HepG2 (cell line): ENCODE results near the gene PATL2. TPM values are rescaled to one million over a fixed set of nuclear protein-coding genes. Genes with fewer than 3 reads are reported as not detected.
A peak's percentile ranks its signal among the peaks of the same experiment; 100 is the strongest.

Experiments used
- ATF7 ChIP-seq, 2 experiments: fragments of 450-650 bp in 1 of 2; sonication (generic) in 1 of 2; formaldehyde crosslinking in 1 of 2; IDR thresholded peaks; 2 replicates each; pipeline versions ENCODE4 v1.4.0 to v1.6.1; 2016 to 2020; ENCODE audit warnings: antibody characterized with exemption in 1 of 2, mild to moderate bottlenecking in 1 of 2, missing genetic modification reagents in 1 of 2
- ELF1 ChIP-seq: sonication (generic); formaldehyde crosslinking; IDR thresholded peaks from 2 replicates; pipeline ENCODE4 v1.4.0; 2020; ENCODE audit warnings: missing genetic modification reagents
- FLYWCH1 ChIP-seq: sonication (generic); formaldehyde crosslinking; IDR thresholded peaks from 2 replicates; pipeline ENCODE4 v1.8.1; 2023; ENCODE audit warnings: mild to moderate bottlenecking, missing genetic modification reagents
- HNF4G ChIP-seq, 2 experiments: sonication (generic) in 1 of 2; formaldehyde crosslinking in 1 of 2; IDR thresholded peaks; 2 replicates each; pipeline versions ENCODE4 v1.4.0 to v1.6.1; 2011 to 2020; ENCODE audit warnings: borderline replicate concordance in 2 of 2, low read depth in 2 of 2, mild to moderate bottlenecking in 2 of 2, low read length in 1 of 2, missing genetic modification reagents in 1 of 2, moderate library complexity in 1 of 2
- HNRNPK ChIP-seq: fragments of 200-400 bp; formaldehyde crosslinking; IDR thresholded peaks from 2 replicates; pipeline ENCODE4 v1.6.1; 2018; ENCODE audit warnings: low read length, low read depth, moderate library complexity, mild to moderate bottlenecking; ENCODE audit not compliant: poor library complexity, severe bottlenecking
- KDM5B ChIP-seq: sonication (generic); formaldehyde crosslinking; IDR thresholded peaks from 2 replicates; pipeline ENCODE4 v1.4.0; 2020; ENCODE audit warnings: missing genetic modification reagents, mild to moderate bottlenecking, borderline replicate concordance
- MATR3 ChIP-seq: sonication (generic); formaldehyde crosslinking; IDR thresholded peaks from 2 replicates; pipeline ENCODE4 v1.4.0; 2020; ENCODE audit warnings: missing genetic modification reagents
- MEIS2 ChIP-seq: sonication (generic); formaldehyde crosslinking; IDR thresholded peaks from 2 replicates; pipeline ENCODE4 v1.9.0; 2021; ENCODE audit warnings: mild to moderate bottlenecking, missing genetic modification reagents
- NR2F2 ChIP-seq: IDR thresholded peaks from 2 replicates; pipeline ENCODE4 v1.6.1; 2012; ENCODE audit warnings: low read depth, inconsistent platforms, borderline replicate concordance
- RARA ChIP-seq: IDR thresholded peaks from 2 replicates; pipeline ENCODE4 v1.6.1; 2016; ENCODE audit warnings: missing genetic modification reagents, missing compliant biosample characterization
- RBM22 ChIP-seq: fragments of 200-400 bp; formaldehyde crosslinking; optimal IDR thresholded peaks from 2 replicates; pipeline ENCODE3; 2017; ENCODE audit warnings: mild to moderate bottlenecking, low read length, moderate library complexity
- ZNF101 ChIP-seq: sonication (generic); formaldehyde crosslinking; IDR thresholded peaks from 2 replicates; pipeline ENCODE4 v1.4.0; 2020; ENCODE audit warnings: mild to moderate bottlenecking, low read depth, missing genetic modification reagents, borderline replicate concordance
- ZNF256 ChIP-seq: sonication (generic); formaldehyde crosslinking; conservative IDR thresholded peaks from 2 replicates; pipeline ENCODE4 v1.4.0; 2020; ENCODE audit warnings: missing genetic modification reagents
- ZNF546 ChIP-seq: sonication (generic); formaldehyde crosslinking; conservative IDR thresholded peaks from 2 replicates; pipeline ENCODE4 v1.8.1; 2023; ENCODE audit warnings: mild to moderate bottlenecking, missing genetic modification reagents
- ZNF552 ChIP-seq: sonication (generic); formaldehyde crosslinking; IDR thresholded peaks from 2 replicates; pipeline ENCODE4 v1.9.0; 2022; ENCODE audit warnings: missing genetic modification reagents, mild to moderate bottlenecking, borderline replicate concordance
- ZNF589 ChIP-seq: sonication (generic); formaldehyde crosslinking; conservative IDR thresholded peaks from 2 replicates; pipeline ENCODE4 v1.8.0; 2022; ENCODE audit warnings: mild to moderate bottlenecking, moderate library complexity, missing genetic modification reagents
- ZNF652 ChIP-seq: IDR thresholded peaks from 2 replicates; pipeline ENCODE4 v1.6.1; 2016; ENCODE audit warnings: low read depth, borderline replicate concordance
- ZNF878 ChIP-seq: sonication (generic); formaldehyde crosslinking; IDR thresholded peaks from 2 replicates; pipeline ENCODE4 v1.8.1; 2023; ENCODE audit warnings: mild to moderate bottlenecking, missing genetic modification reagents, moderate library complexity
- ZSCAN20 ChIP-seq: sonication (generic); formaldehyde crosslinking; IDR thresholded peaks from 2 replicates; pipeline ENCODE4 v1.4.0; 2020; ENCODE audit warnings: missing genetic modification reagents, mild to moderate bottlenecking, borderline replicate concordance
- polyA plus RNA-seq, 8 experiments: library from polyadenylated mRNA; depleted of rRNA in 3 of 8; stranded (reverse) in 7 of 8; unstranded in 1 of 8; fragments of >200 nt; fragmentation: Illumina TruSeq in 4 of 8; extraction: Trizol in 4 of 8; gene quantifications; 2 replicates each; pipeline versions ENCODE4 v1.2.1 to v1.2.3, GENCODE V29; 2011 to 2016; ENCODE audit warnings: low read depth in 4 of 8, missing spikeins in 1 of 8, mixed read lengths in 1 of 8; ENCODE audit not compliant: insufficient read depth in 1 of 8
- total RNA-seq, 5 experiments: library from RNA; depleted of rRNA; stranded (reverse); fragments of >200 nt; fragmentation: Illumina TruSeq; extraction: Trizol; gene quantifications; 2 replicates each; pipeline ENCODE4 v1.2.3, GENCODE V29; 2016; ENCODE audit warnings: low read depth in 1 of 5
- TF ChIP-seq, protein P1 (sequence below): conservative IDR thresholded peaks from 2 replicates; pipeline ENCODE4 v1.6.1; 2018; ENCODE audit warnings: missing genetic modification reagents
- TF ChIP-seq, protein P2 (sequence below): sonication (generic); formaldehyde crosslinking; IDR thresholded peaks from 2 replicates; pipeline ENCODE4 v1.4.0; 2020; ENCODE audit warnings: missing genetic modification reagents

Gene PATL2
- total and polyA plus RNA-seq, 2 of the 13 experiments (the other 11 are each of a cell fraction or from before 2014, with no cell fraction given), result 0.15 to 0.53 TPM

DNA sequence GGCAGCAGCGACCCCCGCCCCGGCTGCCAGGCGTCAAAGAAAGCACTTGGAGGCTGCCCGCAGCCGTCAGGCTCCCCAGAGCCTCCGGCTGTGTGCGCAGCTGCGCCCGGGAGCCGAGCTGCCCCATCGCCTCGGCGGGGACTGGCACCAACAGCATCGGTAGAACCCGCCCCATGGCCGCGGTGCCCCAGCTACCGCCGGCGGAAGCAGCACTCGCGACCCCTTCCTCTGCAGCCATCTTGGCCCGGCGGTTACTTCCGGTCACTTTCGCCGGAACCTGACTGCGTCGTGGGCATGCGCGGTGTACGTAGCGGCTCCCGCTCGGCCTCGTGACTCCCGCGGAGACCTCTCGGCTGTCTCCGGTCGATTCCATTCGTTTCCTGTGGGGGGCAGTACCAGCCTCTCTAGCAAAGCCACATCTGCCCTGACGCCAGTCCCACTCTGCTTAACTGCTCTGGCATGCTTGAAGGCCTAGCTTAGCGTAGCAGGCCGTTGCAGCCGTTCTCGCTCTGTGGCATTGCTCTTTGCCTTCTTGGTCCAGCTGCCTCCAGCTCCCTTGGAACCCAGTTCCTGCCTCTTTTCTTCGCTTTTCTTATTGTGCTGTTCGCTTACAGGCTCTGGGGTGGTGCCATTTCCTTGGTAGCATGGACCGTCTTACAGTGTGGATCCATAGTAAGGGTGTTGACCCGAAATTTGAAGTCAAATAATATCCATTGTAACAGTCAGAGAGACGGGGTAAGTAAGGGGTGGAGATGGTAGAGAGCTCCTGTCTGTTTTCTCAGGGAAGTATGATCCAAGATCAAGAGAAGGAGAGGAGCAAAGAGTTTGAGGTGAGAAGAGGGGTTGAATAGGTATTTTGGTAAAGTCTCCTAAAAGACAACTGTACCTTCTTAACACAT lies 47.5 kb downstream of the PATL2 start, which contains the start of gene SPG11 (continued):
- 0 out of 2 replicates have a peak, but pooled peaks have one; percentile 82 for TF ChIP-seq ZSCAN20 (CRISPR knock-in tag)
- TF ChIP-seq ZNF256 (CRISPR knock-in tag), result peak; percentile 89
- peak; percentile 90 for TF ChIP-seq ELF1 (CRISPR knock-in tag)
- TF ChIP-seq KDM5B, result peak; percentile 81
- TF ChIP-seq, protein P1, sequence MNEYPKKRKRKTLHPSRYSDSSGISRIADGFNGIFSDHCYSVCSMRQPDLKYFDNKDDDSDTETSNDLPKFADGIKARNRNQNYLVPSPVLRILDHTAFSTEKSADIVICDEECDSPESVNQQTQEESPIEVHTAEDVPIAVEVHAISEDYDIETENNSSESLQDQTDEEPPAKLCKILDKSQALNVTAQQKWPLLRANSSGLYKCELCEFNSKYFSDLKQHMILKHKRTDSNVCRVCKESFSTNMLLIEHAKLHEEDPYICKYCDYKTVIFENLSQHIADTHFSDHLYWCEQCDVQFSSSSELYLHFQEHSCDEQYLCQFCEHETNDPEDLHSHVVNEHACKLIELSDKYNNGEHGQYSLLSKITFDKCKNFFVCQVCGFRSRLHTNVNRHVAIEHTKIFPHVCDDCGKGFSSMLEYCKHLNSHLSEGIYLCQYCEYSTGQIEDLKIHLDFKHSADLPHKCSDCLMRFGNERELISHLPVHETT, result no peak; the same call in none of the 2 replicates
- TF ChIP-seq HNRNPK, result peak; percentile 18
- TF ChIP-seq ZNF101 (CRISPR knock-in tag), result peak; percentile 88; the same call in 1 of the 2 replicates
- TF ChIP-seq RARA (CRISPR knock-in tag), result no peak; the same call in 1 of the 2 replicates
- no peak for TF ChIP-seq FLYWCH1 (CRISPR knock-in tag)
- no peak; the same call in 1 of the 2 replicates for TF ChIP-seq NR2F2
- peak; percentile 88 for TF ChIP-seq ZNF546 (CRISPR knock-in tag)
- TF ChIP-seq ZNF878 (CRISPR knock-in tag), result no peak
- no peak; the same call in none of the 2 replicates for TF ChIP-seq MEIS2 (CRISPR knock-in tag)
- TF ChIP-seq MATR3 (CRISPR knock-in tag), result no peak
- TF ChIP-seq ZNF652, result no peak
- 0 out of 2 replicates have a peak, but pooled peaks have one; percentile 75 for TF ChIP-seq ZNF589 (CRISPR knock-in tag)
- TF ChIP-seq RBM22, result no peak
- TF ChIP-seq HNF4G (IDR thresholded peaks at IDR 0.05; ENCODE audit: borderline replicate concordance, low read depth, low read length), result no peak
- TF ChIP-seq HNF4G (CRISPR knock-in tag; IDR thresholded peaks at IDR 0.05; ENCODE audit: borderline replicate concordance, low read depth), result peak; percentile 73
- TF ChIP-seq ZNF552 (CRISPR knock-in tag), result 0 out of 2 replicates have a peak, but pooled peaks have one; percentile 33
- TF ChIP-seq, protein P2, sequence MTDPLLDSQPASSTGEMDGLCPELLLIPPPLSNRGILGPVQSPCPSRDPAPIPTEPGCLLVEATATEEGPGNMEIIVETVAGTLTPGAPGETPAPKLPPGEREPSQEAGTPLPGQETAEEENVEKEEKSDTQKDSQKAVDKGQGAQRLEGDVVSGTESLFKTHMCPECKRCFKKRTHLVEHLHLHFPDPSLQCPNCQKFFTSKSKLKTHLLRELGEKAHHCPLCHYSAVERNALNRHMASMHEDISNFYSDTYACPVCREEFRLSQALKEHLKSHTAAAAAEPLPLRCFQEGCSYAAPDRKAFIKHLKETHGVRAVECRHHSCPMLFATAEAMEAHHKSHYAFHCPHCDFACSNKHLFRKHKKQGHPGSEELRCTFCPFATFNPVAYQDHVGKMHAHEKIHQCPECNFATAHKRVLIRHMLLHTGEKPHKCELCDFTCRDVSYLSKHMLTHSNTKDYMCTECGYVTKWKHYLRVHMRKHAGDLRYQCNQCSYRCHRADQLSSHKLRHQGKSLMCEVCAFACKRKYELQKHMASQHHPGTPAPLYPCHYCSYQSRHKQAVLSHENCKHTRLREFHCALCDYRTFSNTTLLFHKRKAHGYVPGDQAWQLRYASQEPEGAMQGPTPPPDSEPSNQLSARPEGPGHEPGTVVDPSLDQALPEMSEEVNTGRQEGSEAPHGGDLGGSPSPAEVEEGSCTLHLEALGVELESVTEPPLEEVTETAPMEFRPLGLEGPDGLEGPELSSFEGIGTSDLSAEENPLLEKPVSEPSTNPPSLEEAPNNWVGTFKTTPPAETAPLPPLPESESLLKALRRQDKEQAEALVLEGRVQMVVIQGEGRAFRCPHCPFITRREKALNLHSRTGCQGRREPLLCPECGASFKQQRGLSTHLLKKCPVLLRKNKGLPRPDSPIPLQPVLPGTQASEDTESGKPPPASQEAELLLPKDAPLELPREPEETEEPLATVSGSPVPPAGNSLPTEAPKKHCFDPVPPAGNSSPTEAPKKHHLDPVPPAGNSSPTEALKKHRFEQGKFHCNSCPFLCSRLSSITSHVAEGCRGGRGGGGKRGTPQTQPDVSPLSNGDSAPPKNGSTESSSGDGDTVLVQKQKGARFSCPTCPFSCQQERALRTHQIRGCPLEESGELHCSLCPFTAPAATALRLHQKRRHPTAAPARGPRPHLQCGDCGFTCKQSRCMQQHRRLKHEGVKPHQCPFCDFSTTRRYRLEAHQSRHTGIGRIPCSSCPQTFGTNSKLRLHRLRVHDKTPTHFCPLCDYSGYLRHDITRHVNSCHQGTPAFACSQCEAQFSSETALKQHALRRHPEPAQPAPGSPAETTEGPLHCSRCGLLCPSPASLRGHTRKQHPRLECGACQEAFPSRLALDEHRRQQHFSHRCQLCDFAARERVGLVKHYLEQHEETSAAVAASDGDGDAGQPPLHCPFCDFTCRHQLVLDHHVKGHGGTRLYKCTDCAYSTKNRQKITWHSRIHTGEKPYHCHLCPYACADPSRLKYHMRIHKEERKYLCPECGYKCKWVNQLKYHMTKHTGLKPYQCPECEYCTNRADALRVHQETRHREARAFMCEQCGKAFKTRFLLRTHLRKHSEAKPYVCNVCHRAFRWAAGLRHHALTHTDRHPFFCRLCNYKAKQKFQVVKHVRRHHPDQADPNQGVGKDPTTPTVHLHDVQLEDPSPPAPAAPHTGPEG (CRISPR knock-in tag), result peak; percentile 83
- no peak for TF ChIP-seq ATF7 (IDR thresholded peaks at IDR 0.05)
- TF ChIP-seq ATF7 (CRISPR knock-in tag; IDR thresholded peaks at IDR 0.05), result peak; percentile 77; the same call in 1 of the 2 replicates
